HG03039 (cell line): ENCODE measurements around the gene TMUB2.

Experiments used
- ATAC-seq: cut with Tn5 transposase; IDR thresholded peaks from one replicate; pipeline ENCODE4 v1.9.1; 2021; ENCODE audit warnings: mild to moderate bottlenecking, moderate library complexity; ENCODE audit not compliant: unreplicated experiment

The TMUB2 gene

DNA sequence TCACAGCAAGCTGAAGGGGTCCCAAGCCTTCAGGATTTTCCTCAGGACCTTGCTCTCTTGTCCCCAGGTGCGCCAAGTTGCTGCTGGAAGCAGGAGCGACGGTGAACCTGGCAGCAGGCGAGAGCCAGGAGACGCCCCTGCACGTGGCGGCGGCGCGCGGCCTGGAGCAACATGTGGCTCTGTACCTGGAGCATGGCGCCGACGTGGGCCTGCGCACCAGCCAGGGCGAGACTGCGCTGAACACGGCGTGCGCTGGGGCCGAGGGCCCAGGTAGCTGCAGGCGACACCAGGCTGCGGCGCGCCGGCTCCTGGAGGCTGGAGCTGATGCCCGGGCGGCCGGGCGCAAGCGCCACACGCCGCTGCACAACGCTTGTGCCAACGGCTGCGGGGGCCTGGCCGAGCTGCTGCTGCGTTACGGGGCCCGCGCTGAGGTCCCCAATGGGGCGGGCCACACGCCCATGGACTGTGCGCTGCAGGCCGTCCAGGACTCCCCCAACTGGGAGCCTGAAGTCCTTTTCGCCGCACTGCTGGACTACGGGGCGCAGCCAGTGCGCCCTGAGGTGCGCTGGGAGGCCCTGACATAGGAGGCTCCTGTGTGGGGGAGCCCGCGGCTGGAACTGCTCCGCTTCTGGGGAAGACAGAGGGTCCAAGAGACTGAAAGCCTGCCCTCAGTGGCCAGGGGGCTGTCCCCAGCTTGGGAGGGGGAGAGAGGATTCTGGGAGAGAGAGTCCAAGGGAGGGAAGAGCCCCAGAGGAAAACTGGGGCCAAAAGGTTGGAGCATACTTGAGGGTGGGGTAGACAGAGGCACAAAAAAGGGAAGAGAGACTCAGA is 9.9 kb upstream of the TMUB2 start:
- no peak for ATAC-seq

DNA sequence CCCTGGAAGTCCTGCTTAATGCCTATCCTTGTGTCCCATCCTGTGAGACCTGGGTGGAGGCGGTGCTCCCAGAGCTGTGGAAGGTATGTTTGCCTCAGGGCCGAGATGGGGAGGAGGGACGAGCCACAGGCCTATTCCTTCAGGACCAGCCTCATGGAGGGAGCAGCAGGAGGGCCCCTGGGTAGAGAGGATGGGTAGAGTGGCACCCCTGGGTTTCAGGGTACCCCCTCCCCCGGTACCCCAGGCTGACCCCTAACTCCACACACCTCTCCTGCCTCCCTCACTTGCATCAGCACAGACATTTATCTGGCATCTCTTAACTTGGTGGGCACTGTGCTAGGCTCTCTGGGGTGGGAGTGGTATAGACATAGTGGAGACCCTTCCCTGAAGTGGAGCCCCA is 9.1 kb upstream of the TMUB2 start:
- no peak for ATAC-seq

DNA sequence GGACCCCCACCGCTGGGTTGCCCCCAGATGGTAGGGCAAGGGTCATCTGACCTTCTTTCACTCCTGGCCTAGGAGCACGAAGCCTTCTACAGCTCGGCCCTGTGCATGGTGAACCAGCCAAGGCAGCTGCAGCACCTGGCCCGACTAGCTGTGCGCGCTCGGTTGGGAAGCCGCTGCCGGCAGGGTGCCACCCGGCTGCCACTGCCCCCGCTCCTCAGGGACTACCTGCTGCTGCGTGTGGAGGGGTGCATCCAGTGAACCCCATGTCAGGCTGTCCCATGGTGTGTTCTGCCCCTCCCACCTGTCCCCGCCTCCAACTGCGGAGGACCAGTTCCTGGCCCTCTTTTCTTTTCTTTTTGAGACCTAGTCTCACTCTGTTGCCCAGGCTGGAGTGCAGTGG is 8.6 kb upstream of the TMUB2 start:
- no peak for ATAC-seq

DNA sequence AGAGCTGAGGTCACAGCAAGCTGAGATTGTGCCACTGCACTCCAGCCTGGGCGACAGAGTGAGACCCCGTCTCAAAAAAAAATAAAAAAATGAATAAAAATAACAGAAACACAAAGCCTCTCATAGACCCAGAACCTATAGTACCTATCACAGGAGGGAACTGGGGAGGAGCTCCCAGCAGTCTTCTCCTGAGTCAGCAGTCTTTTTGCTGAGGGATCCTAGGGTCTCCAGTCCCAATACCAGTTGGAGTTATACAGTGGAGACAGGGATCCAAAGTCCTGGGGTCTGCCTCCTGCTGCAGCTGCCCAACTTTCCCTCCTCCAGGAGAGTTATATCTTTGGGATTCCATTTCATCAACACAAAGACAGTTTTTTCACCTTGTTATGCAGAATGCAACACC is 3.7 kb upstream of the TMUB2 start:
- ATAC-seq = no peak

DNA sequence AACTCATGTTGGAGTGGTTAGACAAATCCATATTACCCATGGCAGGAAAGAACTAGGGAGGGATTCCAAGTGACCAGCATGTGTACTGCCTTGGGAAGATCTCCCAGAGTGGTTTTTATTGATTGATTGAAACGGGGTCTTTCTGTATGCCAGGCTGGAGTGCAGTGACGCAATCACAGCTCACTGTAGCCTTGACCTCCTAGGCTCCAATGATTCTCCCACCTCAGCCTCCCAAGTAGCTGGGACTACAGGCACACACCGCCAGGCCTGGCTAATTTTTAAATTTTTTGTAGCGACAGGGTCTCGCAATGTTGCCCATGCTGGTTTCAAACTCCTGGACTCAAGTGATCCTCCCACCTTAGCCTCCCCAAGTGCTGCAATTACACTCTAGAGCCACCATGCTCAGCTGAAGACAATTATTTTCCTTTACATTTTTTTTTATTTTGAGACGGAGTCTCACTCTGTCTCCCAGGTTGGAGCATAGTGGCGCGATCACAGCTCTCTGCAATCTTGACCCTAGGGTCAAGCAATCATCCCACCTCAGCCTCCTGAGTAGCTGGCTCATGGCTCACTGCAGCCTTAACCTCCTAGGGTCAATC is 2.5 kb upstream of the TMUB2 start:
- no peak for ATAC-seq

DNA sequence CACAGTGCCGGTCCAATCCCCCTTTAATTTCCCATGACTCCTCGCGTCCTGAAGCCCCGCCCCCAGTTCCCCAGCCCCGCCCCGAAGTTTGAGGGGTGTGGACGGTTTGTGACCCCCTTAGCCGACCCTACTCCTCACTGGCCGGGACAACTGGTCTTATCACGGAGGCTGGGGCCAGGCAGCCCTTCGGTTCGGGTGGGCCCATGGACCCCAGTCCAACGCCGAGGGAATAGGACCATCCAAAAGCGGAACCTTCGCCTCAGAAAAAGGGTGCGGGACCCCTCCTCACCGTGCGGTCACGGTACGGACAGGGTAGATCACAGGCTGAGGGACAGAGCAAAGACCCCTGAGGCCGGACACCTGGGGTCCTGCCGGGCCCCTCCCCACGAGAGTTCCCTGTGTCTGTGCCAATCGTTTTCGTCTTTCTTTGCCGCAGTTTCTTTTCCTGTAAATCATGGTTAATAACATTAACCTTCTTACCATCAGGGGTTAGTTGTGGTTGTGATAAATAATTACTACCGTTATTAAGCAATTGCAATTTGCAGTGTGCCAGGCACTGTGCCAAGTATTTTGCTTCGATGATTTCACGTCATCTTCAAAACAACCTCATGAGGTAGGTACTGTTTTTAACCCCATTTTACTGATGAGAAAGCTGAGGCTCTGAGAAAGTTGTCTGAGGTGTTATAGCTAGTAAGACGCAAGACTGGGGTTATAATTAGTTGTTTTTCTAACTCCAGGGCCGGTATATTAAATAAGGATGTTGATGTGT is 543 bp downstream of the TMUB2 start:
- peak; percentile 30 for ATAC-seq

DNA sequence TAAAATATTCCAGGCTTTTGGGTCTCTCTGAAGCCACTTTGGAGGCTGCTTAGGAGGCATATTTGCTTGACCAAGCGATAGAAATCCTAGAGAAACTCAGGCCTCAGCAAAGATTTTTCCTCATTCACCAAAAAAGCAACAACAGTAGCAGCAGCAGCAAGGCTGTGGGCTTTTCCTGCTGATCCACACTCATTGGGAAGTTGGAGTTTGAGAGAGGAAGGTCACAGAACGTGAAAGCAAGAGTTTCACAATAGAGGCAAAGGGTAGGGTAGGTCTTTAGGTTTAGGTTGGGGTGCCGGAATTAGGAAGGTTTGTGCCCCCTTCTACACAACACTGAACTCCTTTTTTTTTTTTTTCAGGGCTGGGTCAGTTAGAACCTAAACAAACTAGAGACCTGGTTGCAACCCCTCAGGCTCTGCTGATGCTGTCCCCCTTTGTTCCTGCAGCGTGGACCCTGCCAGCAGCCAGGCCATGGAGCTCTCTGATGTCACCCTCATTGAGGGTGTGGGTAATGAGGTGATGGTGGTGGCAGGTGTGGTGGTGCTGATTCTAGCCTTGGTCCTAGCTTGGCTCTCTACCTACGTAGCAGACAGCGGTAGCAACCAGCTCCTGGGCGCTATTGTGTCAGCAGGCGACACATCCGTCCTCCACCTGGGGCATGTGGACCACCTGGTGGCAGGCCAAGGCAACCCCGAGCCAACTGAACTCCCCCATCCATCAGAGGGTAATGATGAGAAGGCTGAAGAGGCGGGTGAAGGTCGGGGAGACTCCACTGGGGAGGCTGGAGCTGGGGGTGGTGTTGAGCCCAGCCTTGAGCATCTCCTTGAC is 2.0 kb downstream of the TMUB2 start:
- ATAC-seq = no peak

DNA sequence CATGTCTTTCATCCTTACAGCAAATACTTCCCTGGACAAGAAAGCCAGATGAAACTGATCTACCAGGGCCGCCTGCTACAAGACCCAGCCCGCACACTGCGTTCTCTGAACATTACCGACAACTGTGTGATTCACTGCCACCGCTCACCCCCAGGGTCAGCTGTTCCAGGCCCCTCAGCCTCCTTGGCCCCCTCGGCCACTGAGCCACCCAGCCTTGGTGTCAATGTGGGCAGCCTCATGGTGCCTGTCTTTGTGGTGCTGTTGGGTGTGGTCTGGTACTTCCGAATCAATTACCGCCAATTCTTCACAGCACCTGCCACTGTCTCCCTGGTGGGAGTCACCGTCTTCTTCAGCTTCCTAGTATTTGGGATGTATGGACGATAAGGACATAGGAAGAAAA is 3.7 kb downstream of the TMUB2 start:
- ATAC-seq = no peak

DNA sequence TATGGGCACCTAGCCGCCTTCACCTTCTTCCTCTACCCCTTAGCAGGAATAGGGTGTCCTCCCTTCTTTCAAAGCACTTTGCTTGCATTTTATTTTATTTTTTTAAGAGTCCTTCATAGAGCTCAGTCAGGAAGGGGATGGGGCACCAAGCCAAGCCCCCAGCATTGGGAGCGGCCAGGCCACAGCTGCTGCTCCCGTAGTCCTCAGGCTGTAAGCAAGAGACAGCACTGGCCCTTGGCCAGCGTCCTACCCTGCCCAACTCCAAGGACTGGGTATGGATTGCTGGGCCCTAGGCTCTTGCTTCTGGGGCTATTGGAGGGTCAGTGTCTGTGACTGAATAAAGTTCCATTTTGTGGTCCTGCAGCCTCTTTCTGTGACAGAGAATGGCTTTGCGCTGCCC is 4.6 kb downstream of the TMUB2 start:
- no peak for ATAC-seq

DNA sequence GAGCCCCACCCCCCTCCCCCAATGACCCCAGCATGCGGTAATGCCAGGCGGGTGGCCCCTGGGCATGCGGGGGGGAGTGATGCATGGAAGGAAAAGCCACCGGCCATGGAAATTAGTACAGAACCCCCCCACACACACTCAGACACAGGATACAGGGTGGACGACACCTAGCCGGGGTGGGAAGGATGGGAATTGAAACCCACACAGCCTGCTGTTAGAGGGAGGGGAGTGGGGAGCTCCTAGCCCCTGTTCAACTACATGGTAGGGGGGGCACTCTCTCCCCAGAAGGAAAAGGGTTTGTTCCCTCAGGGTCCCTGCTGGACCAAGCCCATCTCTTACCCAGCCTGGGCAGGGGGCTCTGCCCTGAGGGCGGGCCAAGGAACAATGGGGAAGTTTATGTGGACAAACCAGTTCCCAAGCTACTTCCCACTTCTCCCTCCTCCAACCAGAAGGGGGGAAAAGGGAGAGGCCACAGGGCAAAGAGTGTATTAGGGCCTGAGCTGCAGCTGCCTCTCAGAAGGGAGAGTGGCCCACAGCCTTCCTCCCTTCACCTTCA is 5.2 kb downstream of the TMUB2 start:
- ATAC-seq = no peak

DNA sequence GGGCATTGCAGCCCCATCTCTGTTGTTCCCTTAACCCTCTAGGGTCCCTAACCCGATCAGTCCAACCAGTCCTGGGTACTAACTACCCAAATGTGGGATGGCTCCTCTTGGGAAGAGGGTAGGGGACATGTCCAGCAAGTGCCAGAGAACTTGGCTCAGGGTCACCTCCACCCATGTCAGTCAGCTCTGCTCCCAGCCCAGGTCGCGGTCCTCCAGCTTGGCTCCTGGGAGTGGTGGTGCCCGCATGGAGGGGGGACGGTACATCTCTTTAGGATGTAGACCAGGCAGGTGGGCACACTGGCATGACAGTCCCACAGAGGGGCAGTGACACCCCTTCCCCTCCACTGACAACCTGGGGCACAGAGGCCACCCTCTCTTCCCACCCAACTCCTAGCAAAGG is 6.0 kb downstream of the TMUB2 start:
- no peak for ATAC-seq

DNA sequence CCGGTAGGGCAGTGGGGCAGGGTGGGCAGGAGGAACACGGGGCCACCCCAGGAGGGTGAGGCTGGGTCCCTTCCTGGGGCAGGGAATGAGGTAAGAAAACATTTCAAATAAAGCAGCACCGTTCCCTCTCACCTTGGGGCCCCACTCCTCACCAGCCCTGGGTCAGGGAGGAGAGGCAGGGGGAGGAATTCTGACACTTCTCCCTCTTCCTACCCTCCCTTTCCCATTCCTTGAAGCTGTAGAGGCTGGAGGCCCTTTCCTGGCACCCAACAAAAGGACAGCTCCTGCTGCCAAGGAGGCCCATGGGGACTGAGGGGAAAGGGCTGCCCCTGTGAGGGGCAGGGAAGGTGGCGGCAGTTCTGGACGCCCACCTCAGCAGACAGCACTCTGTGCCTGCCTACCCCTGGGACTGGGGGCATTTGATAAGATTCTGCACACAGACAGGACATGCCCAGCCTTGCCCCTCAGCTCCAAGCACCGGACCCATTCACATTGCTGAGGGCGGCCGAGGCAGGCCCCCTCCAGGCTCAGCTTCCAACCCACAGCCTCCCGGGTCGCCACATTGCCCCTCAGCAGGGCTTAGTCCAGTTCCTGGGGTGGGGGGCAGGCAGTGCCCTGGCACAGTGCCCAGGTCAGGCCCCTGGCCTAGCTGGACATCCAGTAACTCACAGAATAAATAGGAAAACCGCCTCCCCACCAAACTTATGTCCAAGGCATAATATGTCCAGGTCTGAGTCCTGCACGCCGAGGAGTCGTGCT is 6.7 kb downstream of the TMUB2 start:
- no peak for ATAC-seq

DNA sequence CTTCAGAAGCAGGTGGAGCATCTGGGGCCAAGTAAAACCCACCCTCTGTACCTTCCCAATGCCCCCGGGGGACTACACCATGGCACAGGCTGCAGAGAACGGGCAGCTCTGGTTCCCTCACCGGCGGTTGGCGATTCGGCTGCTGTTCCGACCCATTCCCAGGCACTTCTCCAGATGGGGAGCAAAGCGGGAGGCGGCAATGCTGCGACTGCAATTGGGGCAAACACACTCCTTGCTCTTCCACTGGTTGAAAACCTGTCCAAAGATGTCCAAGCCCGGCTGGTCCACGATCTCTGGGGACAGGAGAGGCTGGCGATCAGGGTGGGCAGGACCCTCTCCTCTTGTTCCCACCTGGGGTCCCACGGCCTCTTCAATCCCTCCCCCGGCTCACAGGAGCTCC is 10.3 kb downstream of the TMUB2 start:
- ATAC-seq = no peak

DNA sequence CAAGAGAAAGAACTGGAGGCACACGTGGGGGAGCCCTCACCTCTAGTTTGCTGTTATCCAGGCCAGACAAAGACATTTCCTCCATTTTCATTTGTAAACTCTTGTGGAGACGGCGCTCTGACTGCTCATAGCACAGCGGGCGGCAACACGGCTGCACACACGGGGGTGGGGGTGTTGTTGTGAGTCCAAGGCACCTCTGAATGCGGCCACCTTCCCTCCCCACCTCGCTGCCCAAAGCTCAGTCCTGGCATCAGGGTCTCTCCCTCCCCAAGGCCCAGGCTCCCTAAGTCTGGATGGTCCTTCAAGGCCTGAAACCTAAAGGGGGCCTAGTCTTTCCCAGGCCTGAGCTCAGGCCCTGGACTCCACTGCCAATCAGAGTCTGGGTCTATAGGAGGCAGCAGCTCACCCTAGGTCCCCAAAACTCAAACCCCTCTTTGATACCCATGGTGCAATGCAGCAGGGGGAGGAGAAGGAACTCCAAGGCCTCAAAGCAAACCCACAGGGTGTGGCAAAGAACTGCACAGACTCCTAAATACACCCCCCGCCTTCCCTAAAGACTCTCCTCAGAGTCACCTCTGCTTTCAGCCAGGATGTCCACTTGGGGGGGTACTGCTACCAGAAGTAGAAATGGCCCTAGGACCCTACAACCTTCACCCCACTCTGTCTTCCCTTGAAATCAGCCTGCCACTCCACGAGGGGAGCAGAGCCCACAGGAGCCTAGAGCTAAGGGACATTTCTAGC is 11.4 kb downstream of the TMUB2 start:
- ATAC-seq = no peak

DNA sequence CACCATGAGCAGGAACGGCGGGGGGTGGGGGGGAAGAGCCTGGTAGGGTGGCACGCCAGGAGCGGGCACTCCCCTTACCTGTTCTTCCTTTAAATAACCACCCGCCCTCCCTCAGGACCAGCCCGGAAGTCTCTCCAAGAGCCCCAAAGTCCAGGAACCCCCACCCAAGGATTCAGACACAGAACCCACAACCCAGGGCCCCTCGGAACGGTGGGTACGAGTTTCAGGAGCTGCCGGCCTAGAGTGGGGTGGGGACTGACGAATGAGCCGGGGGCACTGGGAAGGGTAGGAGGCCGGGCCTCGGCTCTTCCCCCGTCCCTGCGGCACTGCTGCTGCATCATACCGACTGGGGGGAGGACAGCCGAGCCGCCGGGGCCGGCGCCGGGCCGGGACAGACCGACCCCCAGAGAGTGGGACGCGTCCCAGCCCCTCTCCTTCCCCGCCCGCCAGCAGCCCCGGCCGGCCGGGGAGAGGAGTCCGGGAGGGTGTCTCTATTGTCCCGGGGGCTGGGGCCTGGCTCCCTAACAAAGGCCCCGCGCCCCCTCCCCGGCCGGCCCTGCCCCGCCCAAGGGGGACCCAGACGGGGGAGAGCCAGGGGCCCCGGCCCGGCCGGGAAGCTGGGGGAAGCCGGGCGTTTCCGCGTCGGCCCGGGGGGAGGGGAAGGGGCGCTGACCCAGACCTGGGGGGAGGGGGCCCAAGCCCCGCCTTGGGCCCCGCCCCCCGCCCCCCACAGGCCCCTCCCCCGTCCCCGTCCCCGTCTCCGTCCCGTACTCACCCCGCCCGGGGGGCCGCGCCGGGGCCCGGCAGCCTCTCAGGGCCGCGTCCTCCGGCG is 12.2 kb downstream of the TMUB2 start:
- ATAC-seq = peak; percentile 17

DNA sequence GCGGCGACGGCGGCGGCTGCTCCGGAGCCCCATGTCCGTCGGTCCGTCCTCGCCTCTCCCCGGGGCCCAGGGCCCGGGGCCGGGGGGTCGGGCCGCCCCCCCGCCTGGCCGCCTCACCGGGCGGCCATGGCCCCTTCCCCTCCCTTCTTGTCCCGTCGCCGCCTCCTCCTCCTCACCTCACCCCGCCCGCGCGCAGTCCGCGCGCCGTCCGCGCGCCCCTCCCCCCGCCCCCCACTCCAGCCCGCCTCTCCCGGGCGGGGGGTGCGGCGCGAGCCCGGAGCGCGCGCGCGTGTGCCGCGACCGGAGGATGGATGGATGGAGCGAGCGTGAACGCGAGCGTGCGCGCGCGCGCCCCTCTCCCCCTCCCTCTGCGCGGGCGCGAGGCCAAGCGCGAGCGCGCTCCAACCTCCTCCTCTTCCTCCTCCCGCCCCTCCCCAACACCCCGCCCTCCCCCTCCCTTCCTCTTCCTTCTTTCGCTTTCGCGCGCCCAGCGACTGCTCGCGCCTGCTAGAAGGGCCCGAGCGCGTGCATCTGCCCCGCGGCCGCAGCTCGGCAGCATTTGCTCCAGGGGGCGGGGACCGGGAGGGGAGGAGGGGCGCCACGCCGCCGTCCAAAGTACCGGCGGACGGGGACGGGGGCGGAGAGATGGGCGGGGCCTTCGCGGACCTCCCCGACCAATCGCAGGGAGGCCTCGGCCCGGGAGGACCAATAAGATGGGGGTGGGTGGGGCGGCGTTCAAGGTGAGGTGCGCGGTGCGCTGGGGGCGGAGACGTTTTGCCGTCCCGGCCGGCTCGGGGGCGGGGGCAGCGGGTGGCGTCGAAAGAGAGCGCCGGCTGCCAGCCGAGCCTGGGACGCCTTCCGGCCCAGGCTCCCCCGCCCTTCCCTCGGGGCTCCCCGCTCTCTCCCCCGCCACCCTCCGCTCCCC is 13.0 kb downstream of the TMUB2 start, which contains the start of gene ATXN7L3:
TSS of gene ATXN7L3 (minus strand) at position 332 of the 925 bp plus-strand sequence. CDS start 1,814 bp downstream, outside the sequence.
- ATAC-seq = peak; percentile 58

DNA sequence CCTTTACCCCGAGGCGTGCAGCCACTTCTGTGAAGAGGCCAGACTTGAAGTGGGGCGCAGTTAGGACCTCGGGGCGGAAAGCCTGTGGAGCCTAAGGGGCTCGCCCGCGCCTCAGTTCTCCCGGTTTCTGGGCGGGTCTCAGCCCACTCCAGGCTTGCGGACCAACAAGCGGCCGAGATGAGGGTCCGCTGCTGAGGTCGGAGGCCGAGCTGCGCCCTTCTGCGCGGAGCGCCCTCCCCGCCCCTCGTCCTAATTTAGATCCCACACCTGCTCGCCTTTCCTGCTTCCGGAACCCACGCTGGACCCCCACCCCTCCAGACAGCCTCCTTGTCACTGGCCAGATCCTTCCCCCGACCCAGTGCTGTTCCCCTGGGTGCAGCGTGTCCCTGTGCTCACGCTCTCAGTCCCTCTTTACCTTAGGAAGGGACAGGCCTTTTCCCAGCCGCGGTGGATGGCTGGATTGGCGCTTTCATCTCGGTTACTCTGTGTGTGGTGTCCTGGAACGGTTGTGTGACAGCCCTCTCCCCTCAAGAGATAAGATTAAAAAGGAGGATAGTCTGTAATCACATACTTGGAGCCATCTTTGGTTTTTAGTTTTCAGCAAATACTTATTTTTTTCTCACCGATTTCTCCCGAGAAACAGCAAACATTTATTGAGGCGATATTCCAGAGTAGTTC is 13.8 kb downstream of the TMUB2 start:
- ATAC-seq = no peak
